ENCODE data around the gene PTOV1.

Gene PTOV1

GRCh38 chr19:49850487-49851342 is at the start of gene PTOV1:
Gene PTOV1 (plus strand): TSS chr19:49851159.
- DNase-seq = peak; percentile 96

- no peak for DNase-seq
These were observed 49.5 kb upstream of the PTOV1 start for GRCh38 chr19:49801401-49801888.

- DNase-seq = peak; percentile 80
These were observed 48.8 kb upstream of the PTOV1 start for GRCh38 chr19:49801966-49802661.

GRCh38 chr19:49802836-49803528 is 48.0 kb upstream of the PTOV1 start:
- DNase-seq = no peak

- DNase-seq = no peak
These were observed 47.5 kb upstream of the PTOV1 start for GRCh38 chr19:49803529-49803856.

GRCh38 chr19:49805822-49806619 is 44.9 kb upstream of the PTOV1 start:
- no peak for DNase-seq

GRCh38 chr19:49806620-49806959 is 44.4 kb upstream of the PTOV1 start:
- no peak for DNase-seq

- DNase-seq = no peak
These were observed 43.7 kb upstream of the PTOV1 start for GRCh38 chr19:49807058-49807903.

GRCh38 chr19:49807904-49808675 is 42.9 kb upstream of the PTOV1 start:
- no peak for DNase-seq

GRCh38 chr19:49808711-49809159 is 42.2 kb upstream of the PTOV1 start:
- DNase-seq = peak; percentile 99

- no peak for DNase-seq
These were observed 41.6 kb upstream of the PTOV1 start for GRCh38 chr19:49809160-49809940.

GRCh38 chr19:49809941-49810389 is 41.0 kb upstream of the PTOV1 start:
- no peak for DNase-seq

GRCh38 chr19:49811328-49811727 is 39.6 kb upstream of the PTOV1 start:
- no peak for DNase-seq

- DNase-seq = no peak
These were observed 38.4 kb upstream of the PTOV1 start for GRCh38 chr19:49812452-49812996.

- peak; percentile 99 for DNase-seq
These were observed 37.7 kb upstream of the PTOV1 start, which contains the start of gene FUZ for GRCh38 chr19:49812997-49813861. Gene FUZ (minus strand): TSS chr19:49813292. CDS start chr19:49813106, 186 bp downstream.

- DNase-seq = no peak
These were observed 36.9 kb upstream of the PTOV1 start for GRCh38 chr19:49814010-49814409.

GRCh38 chr19:49816590-49816989 is 34.4 kb upstream of the PTOV1 start:
- no peak for DNase-seq

GRCh38 chr19:49817964-49818648 is 32.9 kb upstream of the PTOV1 start, which contains the start of gene MED25:
Gene MED25 (plus strand): TSS chr19:49818289. CDS start chr19:49818342, 53 bp downstream.
- peak; percentile 91 for DNase-seq

Data from NCI-H1436 (cell line).